PC-3 (cell line): ENCODE data around the gene LMO7.

Experiments
- EZH2 ChIP-seq: fragments of 300-600 bp; sonication (generic); IDR thresholded peaks from one replicate; pipeline ENCODE4 v1.6.1; 2017; ENCODE audit warnings: antibody characterized with exemption, mild to moderate bottlenecking, low read length; ENCODE audit not compliant: unreplicated experiment
- TF ChIP-seq, protein P1 (sequence below): fragments of 300-600 bp; sonication (generic); conservative IDR thresholded peaks from 2 replicates; pipeline ENCODE4 v1.5.1; 2017; ENCODE audit warnings: antibody characterized with exemption, low read depth, mild to moderate bottlenecking, low read length

DNA sequence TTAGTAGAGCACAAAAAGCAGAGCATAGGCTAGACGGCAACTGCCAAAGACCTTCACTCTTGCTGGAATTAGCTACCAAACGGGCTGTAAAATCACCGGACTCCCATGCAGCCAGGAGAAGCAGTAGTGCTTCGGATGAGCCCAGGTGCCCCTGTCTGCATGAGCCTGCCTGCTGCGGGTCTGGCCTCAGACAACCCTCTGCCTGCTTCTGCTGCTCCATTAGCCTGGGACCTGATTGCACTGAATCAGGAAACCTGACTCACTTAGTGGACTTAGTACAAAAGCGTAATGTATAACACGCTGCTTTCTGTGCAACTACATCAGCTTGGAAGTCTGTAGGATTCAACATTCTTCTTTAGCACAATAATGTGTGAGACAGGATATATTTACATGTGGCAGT, 170.0 kb downstream of the LMO7 start:
- no peak for TF ChIP-seq EZH2
- TF ChIP-seq, protein P1, sequence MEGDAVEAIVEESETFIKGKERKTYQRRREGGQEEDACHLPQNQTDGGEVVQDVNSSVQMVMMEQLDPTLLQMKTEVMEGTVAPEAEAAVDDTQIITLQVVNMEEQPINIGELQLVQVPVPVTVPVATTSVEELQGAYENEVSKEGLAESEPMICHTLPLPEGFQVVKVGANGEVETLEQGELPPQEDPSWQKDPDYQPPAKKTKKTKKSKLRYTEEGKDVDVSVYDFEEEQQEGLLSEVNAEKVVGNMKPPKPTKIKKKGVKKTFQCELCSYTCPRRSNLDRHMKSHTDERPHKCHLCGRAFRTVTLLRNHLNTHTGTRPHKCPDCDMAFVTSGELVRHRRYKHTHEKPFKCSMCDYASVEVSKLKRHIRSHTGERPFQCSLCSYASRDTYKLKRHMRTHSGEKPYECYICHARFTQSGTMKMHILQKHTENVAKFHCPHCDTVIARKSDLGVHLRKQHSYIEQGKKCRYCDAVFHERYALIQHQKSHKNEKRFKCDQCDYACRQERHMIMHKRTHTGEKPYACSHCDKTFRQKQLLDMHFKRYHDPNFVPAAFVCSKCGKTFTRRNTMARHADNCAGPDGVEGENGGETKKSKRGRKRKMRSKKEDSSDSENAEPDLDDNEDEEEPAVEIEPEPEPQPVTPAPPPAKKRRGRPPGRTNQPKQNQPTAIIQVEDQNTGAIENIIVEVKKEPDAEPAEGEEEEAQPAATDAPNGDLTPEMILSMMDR: no peak
